ENCODE data around the gene RNF113A.
"Not testable (repeated sequence)": the region's sequence is repeated elsewhere in the genome, so short reads cannot be mapped to it uniquely, and the experiment has no call there.

DNA sequence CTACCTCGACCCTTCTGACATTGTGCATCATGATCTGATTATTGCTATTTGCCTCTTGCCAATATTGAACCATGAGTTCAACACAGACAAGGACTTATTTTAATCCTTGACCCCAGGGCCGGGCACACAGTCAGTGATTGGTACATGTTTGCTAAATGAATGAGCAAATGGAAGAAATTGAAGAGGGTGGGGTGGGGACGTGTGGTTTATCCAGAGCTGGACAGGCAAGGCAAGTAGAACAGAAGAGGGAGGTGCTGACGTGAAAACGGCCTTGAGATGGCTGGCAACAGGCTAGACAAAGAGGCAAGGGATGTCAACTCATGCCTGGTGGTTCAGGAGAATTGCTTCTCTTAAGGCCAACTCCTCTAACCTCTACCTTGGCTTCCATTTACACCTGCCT, 47.3 kb downstream of the RNF113A start:
- TF ChIP-seq CTCF (IDR thresholded peaks at IDR 0.05; ENCODE audit: control extremely low read depth in 1 of 3, insufficient read depth in 1 of 3, low read depth in 1 of 3, low read length in 3 of 3); TAF1 (IDR thresholded peaks at IDR 0.05; ENCODE audit: low read depth, low read length); CEBPB (IDR thresholded peaks at IDR 0.05; ENCODE audit: low read depth, low read length): not testable (repeated sequence)

All from H1 (cell line).